Inflammatory macrophage treated with lipopolysaccharide for 1 hour (primary cell): ENCODE results near the gene SS18L1.
"Not testable (repeated sequence)": the region's sequence is repeated elsewhere in the genome, so short reads cannot be mapped to it uniquely, and the experiment has no call there.

Source experiments
- DNase-seq, 2 donors: peaks; one replicate each; pipeline ENCODE4 v3.0.0-alpha.2; 2020 to 2022

The SS18L1 gene

DNA sequence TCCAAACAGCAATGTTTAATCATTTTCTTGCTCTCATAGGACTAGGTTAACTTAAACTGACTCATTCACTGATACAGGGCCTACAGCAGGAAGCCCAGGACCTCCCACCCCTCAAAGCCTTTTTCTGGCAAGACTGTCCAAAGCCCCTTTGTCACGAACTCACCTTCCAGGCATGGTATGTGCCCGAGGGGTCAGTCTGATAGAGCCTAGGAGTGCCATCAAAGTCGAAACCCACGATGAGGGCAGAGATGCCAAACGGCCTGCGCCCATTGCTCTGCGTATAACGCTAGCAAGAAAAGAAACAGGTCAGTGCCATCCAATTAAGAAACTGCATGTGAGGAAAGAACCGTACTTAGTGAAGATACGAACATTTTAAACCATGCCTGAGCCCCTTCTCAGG, 4.7 kb upstream of the SS18L1 start:
- DNase-seq: no peak

DNA sequence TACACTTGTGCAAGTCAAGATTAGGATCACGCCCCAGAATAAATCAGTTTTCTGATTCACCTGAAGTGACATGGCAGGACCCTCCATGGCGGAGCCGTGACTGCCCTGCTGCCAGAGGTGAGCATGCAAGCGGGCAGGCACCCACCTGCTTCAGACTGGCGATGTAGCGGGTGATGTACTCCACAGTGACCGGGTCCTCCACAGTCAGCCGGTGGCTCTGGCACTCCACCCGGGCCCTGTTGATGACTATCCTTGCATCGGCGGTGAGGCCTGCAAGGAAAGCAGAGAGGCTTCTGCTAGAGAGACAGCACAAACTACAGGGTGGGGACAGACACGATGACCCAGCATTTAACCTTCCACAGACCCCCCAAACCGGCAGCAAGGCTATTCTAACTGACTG, 3.9 kb upstream of the SS18L1 start:
- DNase-seq: no peak

DNA sequence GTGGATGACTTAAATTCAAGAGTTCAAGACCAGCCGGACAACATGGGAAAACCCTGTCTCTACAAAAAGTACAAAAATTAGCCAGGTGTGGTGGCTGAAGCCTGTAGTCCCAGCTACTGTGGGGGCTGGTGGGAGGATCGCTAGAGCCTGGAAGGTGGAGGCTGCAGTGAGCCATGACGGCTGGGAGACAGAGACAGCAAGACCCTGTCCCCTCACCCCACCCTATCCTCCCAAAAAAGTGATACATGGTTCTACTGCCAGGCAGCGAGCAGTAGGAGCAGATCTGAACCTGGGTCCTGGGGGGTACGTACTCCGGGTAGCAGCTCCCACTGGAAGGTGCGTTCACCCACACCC, 2.5 kb upstream of the SS18L1 start:
- DNase-seq: no peak

DNA sequence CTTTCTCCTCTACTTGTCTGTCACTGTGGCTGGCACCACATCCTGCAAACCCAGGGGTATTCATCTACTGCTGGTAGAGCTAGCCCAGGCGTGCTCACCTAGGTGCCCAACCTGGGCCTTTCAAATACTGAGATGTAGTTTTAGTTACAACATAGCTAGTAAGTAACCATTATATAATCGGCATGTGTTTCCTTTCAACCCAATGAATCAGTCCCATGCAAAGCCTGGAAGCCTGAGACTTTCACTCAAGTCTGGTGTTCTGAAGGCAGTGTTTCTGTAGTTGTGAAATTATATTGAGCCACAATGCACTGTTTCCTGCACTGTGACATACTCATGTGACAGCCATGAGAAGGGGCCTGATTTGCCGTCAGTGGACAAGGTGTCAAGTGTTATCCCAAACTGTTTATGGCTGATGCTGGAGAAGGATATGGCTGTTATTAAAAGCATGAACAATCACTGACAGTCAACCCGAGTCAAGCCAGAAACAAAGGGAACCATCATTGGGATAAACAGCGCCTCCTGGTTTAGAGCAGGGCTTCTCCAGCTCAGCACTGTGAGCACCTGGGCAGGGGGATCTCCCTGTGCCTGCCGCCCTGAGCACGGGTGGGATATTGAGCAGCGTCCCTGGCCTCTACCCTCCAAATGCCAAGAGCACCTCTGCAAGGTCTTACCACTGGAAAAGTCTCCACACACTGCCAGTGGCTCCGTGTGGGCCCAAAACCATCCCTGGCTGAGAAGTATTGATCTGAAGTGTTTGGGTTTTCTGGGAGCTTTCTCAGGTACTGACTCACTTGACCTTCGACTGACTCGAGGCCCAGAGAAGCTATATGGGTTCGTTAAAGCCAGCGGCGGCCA, 1.9 kb upstream of the SS18L1 start:
- peak; percentile 70 to 87 for DNase-seq

DNA sequence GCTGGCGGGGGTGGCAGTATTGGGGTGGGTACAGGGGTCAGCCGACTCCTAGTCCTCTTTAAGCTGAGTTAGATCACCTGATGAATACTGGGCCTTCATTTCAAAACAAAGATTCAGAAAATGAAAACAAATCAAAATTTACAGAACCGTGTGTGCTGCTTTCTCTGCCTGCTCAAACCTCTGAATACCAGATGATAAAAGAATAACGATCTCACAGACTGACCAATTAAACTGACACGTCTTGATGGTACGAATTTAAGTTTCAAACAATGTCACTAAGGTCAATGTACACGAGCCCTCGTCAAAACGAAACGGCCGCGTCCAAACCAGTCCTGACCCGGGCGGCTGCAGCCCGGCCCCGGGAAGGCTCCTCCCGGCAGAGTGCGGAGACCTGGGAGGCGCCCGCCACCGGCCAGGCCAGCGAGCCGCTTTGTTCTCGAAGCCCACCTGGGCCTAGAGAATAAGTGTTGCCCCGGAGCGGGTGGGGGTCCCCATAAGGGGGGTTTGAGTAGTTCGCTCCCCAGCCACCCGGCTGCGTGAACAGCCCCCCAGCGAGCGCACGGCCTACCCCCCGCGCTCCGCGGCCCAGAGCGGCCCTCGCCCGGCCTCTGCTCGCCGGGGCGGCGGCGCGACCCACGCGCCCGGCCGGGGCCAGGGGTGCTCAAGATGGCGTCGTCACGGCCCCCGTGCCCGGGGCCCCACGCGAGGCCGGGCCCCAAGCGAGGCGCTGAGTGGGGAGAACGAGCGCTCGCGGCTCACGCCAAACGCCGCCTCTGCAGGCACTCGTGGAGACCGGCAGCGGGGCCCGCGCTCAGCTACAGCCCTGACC, 1.1 kb upstream of the SS18L1 start:
- peak in 1 of 2 donors; percentile 14 for DNase-seq

DNA sequence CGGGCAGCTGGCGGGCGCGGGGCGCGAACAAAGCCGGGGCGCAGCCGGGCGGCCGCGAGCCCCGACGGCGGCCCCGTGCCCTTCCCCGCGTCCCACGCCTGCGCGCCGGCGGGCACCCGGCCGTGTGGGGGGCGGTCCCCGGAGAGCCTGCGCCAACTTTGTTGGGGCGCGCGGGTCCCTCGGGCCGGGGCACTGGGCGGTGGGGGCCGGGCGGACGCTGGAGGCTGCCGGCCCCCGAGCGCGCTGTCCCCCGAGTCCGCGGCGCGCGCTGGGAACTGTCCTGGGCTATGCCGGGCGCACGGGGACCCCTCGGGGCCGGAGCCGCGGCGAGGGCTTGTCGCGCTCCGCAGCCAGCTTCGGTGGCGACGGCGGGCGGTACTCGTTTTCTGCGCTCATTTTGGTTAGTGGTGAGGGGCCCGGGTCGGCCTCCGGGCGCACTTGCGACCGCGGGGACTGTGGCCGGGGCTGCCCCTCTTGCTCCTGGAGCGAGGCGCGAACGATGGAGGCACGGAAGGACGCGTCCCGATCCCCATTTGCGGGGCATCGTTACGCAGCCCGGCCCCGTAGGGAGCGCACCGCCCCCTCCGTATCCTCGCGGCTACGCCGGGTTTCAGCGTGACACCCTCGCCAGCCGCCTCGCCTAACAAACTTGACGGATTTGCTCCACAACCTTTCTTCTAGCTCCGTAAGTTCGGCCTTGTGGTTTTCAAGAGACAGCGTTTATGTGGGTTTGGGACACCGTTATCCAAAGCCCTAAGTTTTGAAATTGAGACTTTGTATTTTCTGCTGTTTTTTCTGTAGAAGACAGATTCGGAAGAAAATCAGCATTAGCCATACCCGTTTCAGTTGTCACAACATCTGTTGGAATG, 622 bp downstream of the SS18L1 start:
- DNase-seq: peak; percentile 52 to 66

DNA sequence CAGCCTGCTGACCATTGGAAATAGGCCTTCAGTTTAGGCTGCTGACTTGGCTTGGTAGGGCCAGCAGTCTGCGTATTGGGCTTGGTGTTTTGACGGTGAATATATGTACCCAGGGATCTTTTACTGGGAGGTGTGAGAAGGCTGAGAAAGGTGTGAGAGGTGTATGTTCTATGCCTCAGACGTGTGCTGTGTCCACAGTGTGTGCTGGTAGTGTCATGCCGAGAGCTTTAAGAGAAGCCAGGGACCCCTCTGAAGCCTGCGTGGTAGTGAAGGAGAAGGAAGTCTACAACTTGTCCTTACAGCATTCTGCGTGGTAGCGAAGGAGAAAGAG, 2.1 kb downstream of the SS18L1 start:
- no peak for DNase-seq

DNA sequence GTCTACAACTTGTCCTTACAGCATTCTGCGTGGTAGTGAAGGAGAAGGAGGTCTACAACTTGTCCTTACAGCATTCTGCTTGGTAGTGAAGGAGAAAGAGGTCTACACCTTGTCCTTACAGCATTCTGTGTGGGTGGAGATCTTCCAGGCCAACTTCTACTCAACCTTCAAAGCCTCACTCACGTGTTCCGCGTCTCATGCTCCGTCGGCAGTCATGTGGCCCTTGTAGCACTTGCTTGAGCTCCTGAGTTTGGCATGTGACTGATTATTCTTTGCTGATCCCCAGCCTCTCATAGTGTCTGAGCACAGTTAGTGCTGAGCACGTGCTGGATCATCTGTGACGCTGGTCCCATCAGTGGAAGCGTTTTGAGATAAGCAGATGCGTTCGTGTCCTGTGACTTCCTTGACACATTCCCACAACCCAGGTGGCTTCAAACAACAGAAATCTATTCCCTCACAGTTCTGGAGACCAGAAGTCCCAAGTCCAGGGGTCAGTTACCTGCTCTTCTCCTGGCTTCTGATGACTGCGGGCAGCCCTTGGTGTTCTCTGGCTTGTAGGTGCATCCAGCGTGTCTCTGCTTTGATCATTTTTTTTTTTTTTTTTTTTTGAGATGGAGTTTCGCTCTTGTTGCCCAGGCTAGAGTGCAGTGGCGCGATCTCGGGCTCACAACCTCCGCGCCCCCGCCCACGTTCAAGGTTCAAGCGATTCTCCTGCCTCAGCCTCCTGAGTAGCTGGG, 2.6 kb downstream of the SS18L1 start:
- DNase-seq: no peak

DNA sequence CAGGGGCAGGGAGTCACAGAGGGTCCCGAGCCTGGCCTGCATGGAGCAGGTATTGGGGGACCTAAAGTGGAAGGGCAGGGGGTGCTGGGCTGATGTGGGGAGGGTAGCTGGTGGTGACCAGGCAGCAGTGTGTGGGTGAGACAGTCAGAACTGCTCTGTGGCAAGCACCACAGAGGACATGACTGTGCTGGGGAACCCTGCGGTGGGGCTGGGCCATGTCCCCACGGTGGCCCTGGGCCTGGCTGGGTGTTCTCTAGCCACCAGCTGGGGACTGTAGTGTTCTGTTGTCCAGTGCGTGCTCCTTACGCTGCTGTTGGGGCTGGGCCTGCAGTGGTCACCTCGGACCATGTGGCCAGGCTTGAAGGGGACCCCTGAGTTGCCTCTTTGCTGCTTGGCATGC, 3.6 kb downstream of the SS18L1 start:
- DNase-seq: no peak

DNA sequence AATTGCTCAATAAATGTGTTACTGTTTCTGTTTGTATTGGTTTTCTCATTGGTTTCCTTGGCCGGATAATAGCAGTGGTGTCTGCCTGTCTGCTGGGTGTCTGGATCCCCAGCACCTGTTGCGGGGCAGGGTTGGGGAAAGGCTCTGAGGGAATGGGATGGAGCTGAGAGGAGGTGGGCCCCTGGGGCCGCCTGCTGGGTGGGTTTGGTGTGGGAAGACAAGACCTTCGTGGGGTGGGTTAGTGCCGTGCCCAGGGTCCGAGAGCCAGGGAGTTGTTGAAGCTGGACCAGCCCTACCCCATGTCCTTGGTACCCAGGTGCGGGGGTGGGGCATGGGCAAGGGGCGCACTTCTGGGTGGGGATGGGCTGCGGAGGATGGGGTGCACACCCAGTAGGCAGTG, 4.0 kb downstream of the SS18L1 start:
- DNase-seq: no peak

DNA sequence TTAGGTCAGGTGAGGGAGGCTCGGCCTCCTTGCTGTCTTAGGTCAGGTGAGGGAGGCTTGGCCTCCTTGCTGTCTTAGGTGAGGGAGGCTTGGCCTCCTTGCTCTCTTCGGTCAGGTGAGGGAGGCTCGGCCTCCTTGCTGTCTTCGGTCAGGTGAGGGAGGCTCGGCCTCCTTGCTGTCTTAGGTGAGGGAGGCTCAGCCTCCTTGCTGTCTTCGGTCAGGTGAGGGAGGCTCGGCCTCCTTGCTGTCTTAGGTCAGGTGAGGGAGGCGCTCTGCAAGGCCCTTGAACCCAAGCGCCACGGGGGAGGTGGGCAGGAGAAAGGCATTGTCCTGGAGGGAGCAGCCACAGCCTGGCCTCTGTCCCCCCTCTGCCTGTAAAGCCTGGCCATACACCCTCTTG, 4.8 kb downstream of the SS18L1 start:
- DNase-seq: not testable (repeated sequence)

DNA sequence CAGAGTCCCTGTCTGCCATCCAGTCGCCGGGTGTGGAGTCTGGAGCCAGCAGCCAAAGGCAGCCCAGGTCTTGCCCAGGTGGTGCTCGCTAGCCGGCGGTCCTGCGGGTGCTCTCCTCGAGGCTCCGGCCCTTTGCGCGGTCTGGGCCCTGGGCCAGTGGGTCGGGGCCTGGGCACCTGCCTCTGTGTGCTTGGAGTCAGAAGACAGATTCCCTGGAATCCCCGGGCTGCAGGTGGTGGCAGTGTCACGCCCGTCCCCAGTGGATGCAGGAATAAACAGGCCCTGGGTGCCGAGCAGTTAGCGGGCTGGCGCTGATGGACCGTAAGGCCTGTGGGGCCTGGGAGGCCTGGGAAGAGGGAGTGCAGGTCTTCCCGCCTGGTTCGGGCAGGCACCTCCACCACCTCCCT, 5.3 kb downstream of the SS18L1 start:
- no peak for DNase-seq

DNA sequence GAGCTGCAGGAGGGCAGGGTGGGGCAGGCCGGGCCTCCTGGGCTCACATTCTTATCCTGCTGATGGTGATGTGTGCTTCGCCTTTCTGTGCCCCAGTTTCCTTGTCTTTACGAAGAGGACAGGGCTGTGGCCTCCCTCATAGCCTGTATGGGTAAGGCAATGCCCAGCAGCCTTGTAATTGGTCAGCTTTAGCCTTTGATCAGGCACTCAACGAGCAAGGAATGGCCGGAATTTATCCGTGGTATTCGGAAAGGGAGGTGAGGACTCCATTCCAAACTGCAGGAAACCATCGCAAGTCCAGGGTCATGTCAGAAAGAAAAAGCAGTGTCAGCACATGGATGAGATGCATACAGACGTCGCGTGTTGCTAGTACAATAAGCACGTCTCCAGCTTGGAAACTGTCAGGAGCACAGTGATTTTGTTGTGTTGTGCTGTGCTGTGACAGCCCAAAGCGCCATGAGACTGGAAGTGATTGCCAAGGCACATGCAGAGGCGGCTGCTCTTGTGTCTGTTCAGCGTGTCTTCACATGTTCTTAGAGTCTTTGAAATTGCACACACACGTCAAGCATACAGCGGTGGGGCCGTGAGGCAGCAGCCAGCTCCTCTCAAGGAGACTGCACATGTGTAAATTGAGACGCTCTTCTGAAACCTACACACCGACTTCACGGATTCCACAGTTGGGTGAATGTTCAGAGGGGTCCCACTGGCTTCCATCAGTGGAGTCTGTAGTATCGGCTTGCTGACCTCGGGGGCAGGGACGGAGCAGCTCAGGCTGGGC, 6.2 kb downstream of the SS18L1 start:
- no peak for DNase-seq

DNA sequence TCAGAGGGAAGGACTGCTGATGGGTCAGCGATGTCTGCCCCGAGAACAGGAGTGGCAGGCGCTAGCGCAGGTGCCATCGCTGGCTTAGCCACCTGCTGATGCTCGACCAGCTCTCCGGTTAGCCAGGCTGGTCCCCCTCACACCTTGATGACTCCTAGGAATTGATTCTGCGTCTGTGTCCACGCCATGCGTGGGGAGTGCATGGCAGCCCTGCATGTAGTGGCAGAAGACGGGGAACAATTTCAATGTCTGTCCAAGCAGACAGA, 6.7 kb downstream of the SS18L1 start:
- DNase-seq: no peak

DNA sequence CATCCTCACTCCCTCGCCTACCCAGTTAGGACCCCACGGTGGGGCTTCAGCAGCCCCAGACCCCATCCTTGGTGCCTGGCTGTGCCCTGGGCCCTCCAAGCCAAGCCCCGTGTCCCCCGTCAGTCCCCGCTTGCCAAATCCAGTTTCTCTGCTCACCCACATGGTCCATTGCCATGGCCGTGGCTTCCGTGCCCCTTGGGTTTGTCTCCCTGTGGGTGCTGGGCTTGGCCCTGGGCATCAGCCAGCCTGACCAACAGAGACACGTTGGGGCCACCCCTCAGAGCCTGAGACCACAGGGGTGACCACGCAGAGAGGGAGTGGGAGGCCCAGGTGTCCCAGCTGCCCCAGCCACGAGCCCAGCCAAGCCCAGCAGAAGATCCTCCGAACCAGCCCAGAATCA, 7.7 kb downstream of the SS18L1 start:
- no peak for DNase-seq

DNA sequence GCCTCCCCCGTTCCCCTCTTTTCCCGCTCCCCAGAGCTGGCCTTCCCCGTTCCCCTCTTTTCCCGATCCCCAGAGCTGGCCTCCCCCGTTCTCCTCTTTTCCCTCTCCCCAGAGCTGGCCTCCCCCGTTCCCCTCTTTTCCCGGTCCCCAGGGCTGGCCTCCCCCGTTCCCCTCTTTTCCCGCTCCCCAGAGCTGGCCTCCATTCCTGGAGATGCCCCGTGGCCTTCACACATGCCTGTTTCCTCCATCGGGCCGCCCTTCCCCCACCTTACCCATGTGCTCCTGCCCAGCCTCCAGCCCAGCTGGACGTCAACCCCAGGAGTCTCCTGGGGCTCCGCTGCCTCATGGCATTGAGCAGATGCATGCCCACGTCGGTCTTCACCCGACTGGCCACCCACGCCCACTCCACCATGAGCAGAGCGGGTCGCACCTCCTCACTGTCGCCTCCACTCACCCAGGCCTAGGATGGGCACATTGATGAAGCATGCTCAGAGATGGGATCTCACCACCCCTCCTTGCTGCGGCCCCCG, 8.3 kb downstream of the SS18L1 start:
- no peak for DNase-seq

DNA sequence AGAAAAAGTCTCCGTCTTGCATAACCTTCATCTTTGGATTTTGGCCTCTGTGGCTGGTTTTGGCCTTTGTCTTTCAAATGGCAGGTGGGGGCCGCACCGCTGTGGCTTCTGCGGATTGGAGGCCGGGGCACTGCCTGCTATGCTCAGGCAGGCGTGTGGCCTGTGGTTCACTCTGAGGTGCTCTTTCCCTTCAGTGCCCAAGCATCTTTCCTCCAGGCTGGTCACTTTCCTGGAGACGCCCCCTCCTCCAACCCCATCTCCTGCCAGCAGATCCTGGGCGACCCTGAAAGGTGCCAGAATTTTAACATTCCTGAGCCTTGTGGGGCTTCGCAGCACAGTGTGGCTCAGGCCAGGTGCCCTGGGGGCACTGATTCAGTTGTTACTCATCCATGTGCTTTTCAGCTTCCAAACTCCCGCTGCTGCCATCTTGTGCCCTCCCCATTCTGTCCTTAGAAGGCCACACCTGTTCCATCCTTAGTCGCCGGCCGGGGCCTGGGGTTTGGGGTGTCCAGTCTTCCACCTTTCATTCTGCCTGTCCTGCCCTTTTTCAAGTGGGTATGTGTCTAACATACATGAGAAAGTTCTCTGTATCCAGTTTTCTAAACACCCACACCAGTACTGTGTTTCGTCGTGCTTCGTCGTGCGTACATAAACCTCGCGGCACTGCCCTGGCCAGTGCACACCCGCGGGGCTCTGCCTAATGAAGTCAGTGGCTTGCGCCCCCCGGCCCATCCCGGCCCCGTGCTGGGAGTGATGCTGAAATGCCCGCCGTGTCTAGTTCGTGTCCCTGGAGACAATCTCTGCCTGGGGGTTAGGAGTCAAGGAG, 12.1 kb downstream of the SS18L1 start:
- DNase-seq: no peak

DNA sequence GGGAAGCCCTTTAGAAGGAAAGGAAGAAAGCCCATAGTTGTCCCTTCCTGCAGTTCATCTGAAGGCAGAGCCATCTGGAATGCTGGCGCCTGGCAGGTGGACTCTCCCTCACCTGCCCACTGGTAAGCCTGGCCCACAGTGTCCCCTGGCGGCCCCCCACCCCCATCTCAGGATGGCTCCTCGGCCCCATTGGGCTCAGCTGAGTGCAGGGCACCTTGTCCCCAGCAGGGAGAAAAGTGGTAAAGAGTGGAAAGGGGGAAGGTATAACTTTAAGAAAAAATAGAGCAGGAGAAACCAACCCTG, 12.6 kb downstream of the SS18L1 start:
- DNase-seq: no peak

DNA sequence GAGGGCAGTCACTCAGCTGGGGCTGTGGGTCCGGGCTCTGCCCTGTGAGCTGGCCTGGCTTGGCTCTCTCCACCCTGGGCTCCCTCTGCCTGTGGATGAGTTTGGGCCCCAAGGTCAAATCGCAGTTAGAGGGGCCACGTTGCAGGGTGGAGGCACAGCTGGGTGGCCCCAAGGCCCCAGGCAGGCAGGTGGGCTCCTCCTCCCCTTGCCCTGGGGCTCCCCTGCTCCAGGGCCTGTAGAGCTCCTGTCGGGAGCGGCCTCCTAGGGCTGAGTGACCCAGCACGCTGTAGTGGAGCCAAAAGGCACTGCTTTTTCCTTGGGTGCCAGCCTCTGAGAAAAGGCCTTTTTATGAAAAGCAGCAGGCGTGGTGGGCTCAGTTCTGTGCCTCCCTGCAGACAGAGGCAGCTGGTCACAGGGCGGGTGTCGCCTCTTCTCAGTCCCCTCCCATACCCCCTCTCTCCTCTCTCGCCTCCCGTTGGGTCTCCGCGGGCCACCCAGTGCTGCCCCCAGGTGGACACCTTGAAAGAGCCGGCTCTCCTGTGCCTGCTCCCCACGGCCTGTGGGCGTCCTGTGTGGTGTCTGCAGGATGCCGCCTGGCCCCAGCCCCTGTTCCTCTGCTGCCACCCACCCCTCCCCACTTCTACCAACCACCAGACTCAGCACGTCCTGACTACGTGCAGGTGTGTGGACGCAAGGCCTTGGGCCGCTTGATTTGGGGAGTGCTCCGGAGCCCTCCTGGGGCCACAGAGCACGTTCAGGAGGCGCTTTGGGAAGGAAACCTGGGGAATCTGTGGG, 13.2 kb downstream of the SS18L1 start:
- peak; percentile 44 to 61 for DNase-seq

DNA sequence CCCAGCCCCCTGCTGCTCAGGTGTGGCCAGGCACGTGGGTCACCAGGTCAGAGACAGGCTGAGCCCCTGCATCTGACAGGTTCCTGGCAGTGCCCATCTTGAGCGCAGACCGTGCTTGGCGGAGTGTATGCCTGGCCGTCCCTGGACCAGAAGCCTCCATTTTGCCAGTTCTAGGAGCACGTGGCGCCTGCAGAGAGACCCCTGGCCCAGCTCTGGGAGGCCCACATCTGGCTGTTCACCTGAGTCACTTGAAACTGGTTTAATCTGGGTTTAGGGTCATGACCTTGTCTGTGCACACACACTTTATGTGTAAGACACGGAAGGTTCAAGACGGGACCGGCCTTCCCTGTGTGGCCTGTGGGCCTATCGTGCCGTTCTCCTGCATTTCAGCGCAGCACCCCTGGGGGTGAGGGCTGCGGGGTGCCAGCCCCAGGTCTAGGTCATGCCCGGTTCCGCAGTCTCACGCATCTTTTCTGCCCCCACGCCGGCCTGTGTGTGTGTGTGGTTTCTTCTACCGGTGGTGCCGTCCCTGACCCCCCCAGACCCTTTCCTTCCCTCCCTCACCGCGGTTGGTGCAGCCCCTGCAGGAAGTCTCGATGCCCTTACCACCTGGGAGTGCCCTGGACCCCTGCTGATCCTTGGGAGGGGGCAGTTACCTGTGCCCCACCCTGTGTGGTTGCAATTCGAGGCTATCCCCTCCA, 14.0 kb downstream of the SS18L1 start:
- no peak for DNase-seq
